ENCODE measurements around the gene ECHDC3. TPM values are rescaled to one million over a fixed set of nuclear protein-coding genes. Genes with fewer than 3 reads are reported as not detected.

ECHDC3 gene
- total RNA-seq, 1 experiment from 2014 or later = 8.9 TPM

DNA sequence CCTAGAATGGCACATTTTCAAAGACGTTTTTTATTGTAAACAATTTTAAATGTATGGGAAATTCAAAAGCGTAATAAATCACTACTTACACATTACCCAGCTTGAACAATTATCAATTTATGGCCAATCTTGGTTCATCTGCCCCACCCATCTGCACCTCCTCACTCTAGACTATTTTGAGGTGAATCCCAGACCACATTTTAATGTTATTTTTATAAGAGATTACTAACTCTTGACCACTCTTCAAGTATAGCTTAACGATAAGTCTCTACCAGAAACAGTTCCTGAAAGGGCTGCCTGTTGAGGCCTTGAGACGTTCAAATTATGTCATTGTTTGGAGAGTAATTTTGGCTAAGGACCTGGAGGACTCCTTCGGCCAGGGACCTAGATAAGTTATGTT, 33.2 kb downstream of the ECHDC3 start:
- no peak overlapping the region for H3K27ac ChIP-seq (ENCODE audit: low read depth, low read length, poor library complexity, severe bottlenecking)
- H3K4me3 ChIP-seq (ENCODE audit: low read depth, low read length, poor library complexity, severe bottlenecking) = no peak overlapping the region
- ChIA-PET CTCF (no interaction called here), POLR2A (ENCODE audit: low non-redundant PET) (no interaction called here)
- H3K9me3 ChIP-seq (ENCODE audit: low read depth, low read length, poor library complexity, severe bottlenecking) = no peaks in the 10 kb centered on the region
- H3K4me1 ChIP-seq (ENCODE audit: insufficient read depth, low read length, poor library complexity, severe bottlenecking) = no peaks in the 10 kb centered on the region
- no TSS peak for BruUV-seq (replicated peaks)
- H3K27me3 ChIP-seq (replicated peaks; ENCODE audit: insufficient read depth, low read depth, low read length, poor library complexity) = no peaks in the 10 kb centered on the region
- no peak for DNase-seq (ENCODE audit: low spot score)
- no peak for TF ChIP-seq EZH2 (IDR thresholded peaks at IDR 0.05; ENCODE audit: borderline replicate concordance, low read depth, low read length, poor library complexity, severe bottlenecking)
- TF ChIP-seq, protein P1, sequence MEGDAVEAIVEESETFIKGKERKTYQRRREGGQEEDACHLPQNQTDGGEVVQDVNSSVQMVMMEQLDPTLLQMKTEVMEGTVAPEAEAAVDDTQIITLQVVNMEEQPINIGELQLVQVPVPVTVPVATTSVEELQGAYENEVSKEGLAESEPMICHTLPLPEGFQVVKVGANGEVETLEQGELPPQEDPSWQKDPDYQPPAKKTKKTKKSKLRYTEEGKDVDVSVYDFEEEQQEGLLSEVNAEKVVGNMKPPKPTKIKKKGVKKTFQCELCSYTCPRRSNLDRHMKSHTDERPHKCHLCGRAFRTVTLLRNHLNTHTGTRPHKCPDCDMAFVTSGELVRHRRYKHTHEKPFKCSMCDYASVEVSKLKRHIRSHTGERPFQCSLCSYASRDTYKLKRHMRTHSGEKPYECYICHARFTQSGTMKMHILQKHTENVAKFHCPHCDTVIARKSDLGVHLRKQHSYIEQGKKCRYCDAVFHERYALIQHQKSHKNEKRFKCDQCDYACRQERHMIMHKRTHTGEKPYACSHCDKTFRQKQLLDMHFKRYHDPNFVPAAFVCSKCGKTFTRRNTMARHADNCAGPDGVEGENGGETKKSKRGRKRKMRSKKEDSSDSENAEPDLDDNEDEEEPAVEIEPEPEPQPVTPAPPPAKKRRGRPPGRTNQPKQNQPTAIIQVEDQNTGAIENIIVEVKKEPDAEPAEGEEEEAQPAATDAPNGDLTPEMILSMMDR (conservative IDR thresholded peaks at IDR 0.05; ENCODE audit: low read depth, low read length) = no peak
- H3K36me3 ChIP-seq (ENCODE audit: insufficient read depth, low read length, poor library complexity, severe bottlenecking) = no peaks in the 10 kb centered on the region
- intact Hi-C loops (cut with micrococcal nuclease; ENCODE audit: unreplicated experiment) = no loop called here

DNA sequence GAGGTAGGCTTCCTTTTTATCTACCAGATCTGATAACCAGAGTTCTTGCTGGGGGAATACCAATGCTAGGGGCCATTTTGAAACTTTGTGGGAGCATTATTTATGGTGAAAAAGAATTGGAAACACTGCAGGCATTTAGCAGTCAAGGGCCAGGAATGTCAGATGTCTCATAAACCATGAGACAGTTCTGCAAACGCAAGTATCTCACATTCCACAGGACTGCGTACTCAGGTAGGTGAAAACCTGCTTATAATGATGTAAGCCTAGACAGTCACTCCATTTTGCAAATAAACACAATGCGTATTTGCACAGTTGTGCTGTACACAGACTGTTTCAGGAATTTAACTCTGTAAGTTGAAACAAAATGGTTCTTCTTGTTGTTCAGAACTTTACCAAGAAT, 33.9 kb downstream of the ECHDC3 start:
- DNase-seq (ENCODE audit: low spot score) = no peak
- Histone ChIP-seq H3K36me3 (ENCODE audit: insufficient read depth, low read length, poor library complexity, severe bottlenecking) (no peaks in the 10 kb centered on the region), H3K27me3 (replicated peaks; ENCODE audit: insufficient read depth, low read depth, low read length, poor library complexity) (no peaks in the 10 kb centered on the region), H3K4me1 (ENCODE audit: insufficient read depth, low read length, poor library complexity, severe bottlenecking) (no peaks in the 10 kb centered on the region), H3K4me3 (ENCODE audit: low read depth, low read length, poor library complexity, severe bottlenecking) (no peak overlapping the region), H3K9me3 (ENCODE audit: low read depth, low read length, poor library complexity, severe bottlenecking) (no peaks in the 10 kb centered on the region), H3K27ac (ENCODE audit: low read depth, low read length, poor library complexity, severe bottlenecking) (no peak overlapping the region)
- intact Hi-C loops (cut with micrococcal nuclease; ENCODE audit: unreplicated experiment) = no loop called here
- POLR2A ChIA-PET (ENCODE audit: low non-redundant PET) = no interaction called here
- CTCF ChIA-PET = no interaction called here
- BruUV-seq (replicated peaks) = no TSS peak
- no peak for TF ChIP-seq EZH2 (IDR thresholded peaks at IDR 0.05; ENCODE audit: borderline replicate concordance, low read depth, low read length, poor library complexity, severe bottlenecking)
- TF ChIP-seq, protein P1 (conservative IDR thresholded peaks at IDR 0.05; ENCODE audit: low read depth, low read length) = no peak

DNA sequence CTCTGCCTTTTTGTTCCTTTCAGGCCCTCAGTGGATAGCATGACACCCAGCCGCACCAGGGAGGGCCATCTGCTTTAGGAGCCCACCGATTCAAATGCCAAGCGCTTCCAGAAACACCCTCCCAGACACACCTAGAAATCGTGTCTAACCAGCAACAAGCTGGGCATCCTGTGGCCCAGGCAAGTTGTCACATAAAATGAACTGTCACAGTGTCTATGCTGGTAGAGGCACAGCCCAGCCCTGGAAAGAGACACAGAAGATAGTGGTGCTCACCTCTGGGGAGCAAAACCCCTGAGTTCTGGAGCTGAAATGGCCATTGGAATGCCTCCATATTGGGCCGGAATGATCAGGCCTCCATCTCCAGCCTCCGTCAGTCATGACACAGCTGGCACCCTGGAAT, 38.9 kb downstream of the ECHDC3 start:
- H3K27ac ChIP-seq (ENCODE audit: low read depth, low read length, poor library complexity, severe bottlenecking) = no peak overlapping the region
- ChIA-PET CTCF (no interaction called here), POLR2A (ENCODE audit: low non-redundant PET) (no interaction called here)
- H3K27me3 ChIP-seq (replicated peaks; ENCODE audit: insufficient read depth, low read depth, low read length, poor library complexity) = no peaks in the 10 kb centered on the region
- TF ChIP-seq, protein P1 (conservative IDR thresholded peaks at IDR 0.05; ENCODE audit: low read depth, low read length) = no peak
- TF ChIP-seq EZH2 (IDR thresholded peaks at IDR 0.05; ENCODE audit: borderline replicate concordance, low read depth, low read length, poor library complexity, severe bottlenecking) = no peak
- no peaks in the 10 kb centered on the region for H3K4me1 ChIP-seq (ENCODE audit: insufficient read depth, low read length, poor library complexity, severe bottlenecking)
- no peak overlapping the region for H3K4me3 ChIP-seq (ENCODE audit: low read depth, low read length, poor library complexity, severe bottlenecking)
- no peaks in the 10 kb centered on the region for H3K9me3 ChIP-seq (ENCODE audit: low read depth, low read length, poor library complexity, severe bottlenecking)
- DNase-seq (ENCODE audit: low spot score) = no peak
- intact Hi-C loops (cut with micrococcal nuclease; ENCODE audit: unreplicated experiment) = no loop called here
- no TSS peak for BruUV-seq (replicated peaks)
- H3K36me3 ChIP-seq (ENCODE audit: insufficient read depth, low read length, poor library complexity, severe bottlenecking) = no peaks in the 10 kb centered on the region
